GM23338 (cell line): ENCODE measurements around the gene OTOG. TPM values are rescaled to one million over a fixed set of nuclear protein-coding genes. Genes with fewer than 3 reads are reported as not detected.

Experiments used
- ATAC-seq: fragments of 200-7000 bp; cut with Tn5 transposase; 3 replicates; pipeline ENCODE4 v1.9.1; 2020
- DNase-seq: peaks from one replicate; pipeline ENCODE4 v3.0.0-alpha.2; 2015; ENCODE audit warnings: low spot score
- H2AFZ ChIP-seq: fragments of 200-600 bp; sonication (generic); 2 replicates; pipeline ENCODE4 v1.8.0; 2016; ENCODE audit warnings: antibody characterized with exemption, mild to moderate bottlenecking, moderate library complexity
- H3F3A ChIP-seq: fragments of 200-600 bp; sonication (generic); replicated peaks from 2 replicates; pipeline ENCODE4 v1.8.0; 2017; ENCODE audit warnings: antibody characterized with exemption, mixed run types, low read depth
- H3K27ac ChIP-seq: fragments of 200-600 bp; sonication (generic); 2 replicates; pipeline ENCODE4 v1.6.1; 2016; ENCODE audit warnings: low read depth
- H3K27me3 ChIP-seq: fragments of 200-600 bp; sonication (generic); 2 replicates; pipeline ENCODE4 v1.8.0; 2016; ENCODE audit warnings: mild to moderate bottlenecking, mixed run types, moderate library complexity; ENCODE audit not compliant: insufficient read depth
- H3K36me3 ChIP-seq: fragments of 200-600 bp; sonication (generic); 2 replicates; pipeline ENCODE4 v1.8.0; 2016; ENCODE audit warnings: mild to moderate bottlenecking; ENCODE audit not compliant: insufficient read depth
- H3K4me1 ChIP-seq: fragments of 200-600 bp; sonication (generic); 2 replicates; pipeline ENCODE4 v1.8.0; 2016; ENCODE audit warnings: mild to moderate bottlenecking, moderate library complexity; ENCODE audit not compliant: insufficient read depth
- H3K4me2 ChIP-seq: fragments of 200-600 bp; sonication (generic); 2 replicates; pipeline ENCODE4 v1.7.1; 2017; ENCODE audit warnings: mixed run types
- H3K4me3 ChIP-seq: fragments of 200-600 bp; sonication (generic); 2 replicates; pipeline ENCODE4 v1.6.1; 2016; ENCODE audit warnings: mixed run types
- H3K79me2 ChIP-seq: fragments of 200-600 bp; sonication (generic); replicated peaks from 2 replicates; pipeline ENCODE4 v1.8.0; 2017; ENCODE audit warnings: mild to moderate bottlenecking; ENCODE audit not compliant: insufficient read depth
- H3K9me2 ChIP-seq: fragments of 200-600 bp; sonication (generic); 2 replicates; pipeline ENCODE4 v1.8.0; 2017; ENCODE audit not compliant: insufficient read depth
- H4K20me1 ChIP-seq: fragments of 200-600 bp; sonication (generic); replicated peaks from 2 replicates; pipeline ENCODE4 v1.8.0; 2017; ENCODE audit warnings: mild to moderate bottlenecking; ENCODE audit not compliant: insufficient read depth
- H3K27ac Mint-ChIP-seq: 2 replicates; pipeline ENCODE4 v1.8.0; 2020; ENCODE audit warnings: inconsistent platforms, mild to moderate bottlenecking, moderate library complexity, mixed read lengths
- H3K27me3 Mint-ChIP-seq: 3 replicates; pipeline ENCODE4 v1.8.0; 2022; ENCODE audit warnings: low read depth, mild to moderate bottlenecking, moderate library complexity, mixed read lengths, inconsistent platforms; ENCODE audit not compliant: insufficient read depth, poor library complexity
- H3K36me3 Mint-ChIP-seq: 3 replicates; pipeline ENCODE4 v1.8.0; 2021; ENCODE audit warnings: low read depth, mild to moderate bottlenecking, inconsistent platforms, moderate library complexity, mixed read lengths
- H3K4me1 Mint-ChIP-seq: 3 replicates; pipeline ENCODE4 v1.8.0; 2020; ENCODE audit warnings: mild to moderate bottlenecking, inconsistent platforms, mixed read lengths
- H3K4me3 Mint-ChIP-seq: 3 replicates; pipeline ENCODE4 v1.8.0; 2021; ENCODE audit warnings: moderate library complexity, mild to moderate bottlenecking, inconsistent platforms, mixed read lengths
- H3K9me3 Mint-ChIP-seq: 3 replicates; pipeline ENCODE4 v1.8.0; 2020; ENCODE audit warnings: moderate library complexity, mild to moderate bottlenecking, inconsistent platforms, mixed read lengths
- CREB1 ChIP-seq: fragments of 250-450 bp; sonication (Bioruptor Pico); IDR thresholded peaks from 2 replicates; pipeline ENCODE4 v1.5.0; 2020; ENCODE audit warnings: low read depth, mild to moderate bottlenecking, moderate library complexity
- EZH2 ChIP-seq: fragments of 200-600 bp; sonication (generic); IDR thresholded peaks from one replicate; pipeline ENCODE4 v1.8.0; 2017; ENCODE audit warnings: antibody characterized with exemption, mild to moderate bottlenecking, low read depth; ENCODE audit not compliant: unreplicated experiment
- EZH2phosphoT487 ChIP-seq: fragments of 200-600 bp; sonication (generic); IDR thresholded peaks from one replicate; pipeline ENCODE4 v1.8.1; 2018; ENCODE audit warnings: antibody characterized with exemption; ENCODE audit not compliant: unreplicated experiment
- JUNB ChIP-seq: IDR thresholded peaks from one replicate; pipeline ENCODE4 v1.6.1; 2016; ENCODE audit warnings: antibody characterized with exemption; ENCODE audit not compliant: unreplicated experiment
- NANOG ChIP-seq: IDR thresholded peaks from 2 replicates; pipeline ENCODE4 v1.6.1; 2016; ENCODE audit warnings: antibody characterized with exemption, borderline replicate concordance
- POLR2AphosphoS5 ChIP-seq: IDR thresholded peaks from 2 replicates; pipeline ENCODE4 v1.6.1; 2016; ENCODE audit warnings: antibody characterized with exemption, low read depth
- STAT1 ChIP-seq: IDR thresholded peaks from one replicate; pipeline ENCODE4 v1.6.1; 2016; ENCODE audit warnings: antibody characterized with exemption; ENCODE audit not compliant: unreplicated experiment
- ZNF114 ChIP-seq: fragments of 250-450 bp; sonication (Bioruptor Pico); IDR thresholded peaks from 2 replicates; pipeline ENCODE4 v1.5.0; 2020; ENCODE audit warnings: mild to moderate bottlenecking, moderate library complexity
- ZNF331 ChIP-seq: fragments of 250-450 bp; sonication (Bioruptor Pico); IDR thresholded peaks from 2 replicates; pipeline ENCODE4 v1.5.0; 2020; ENCODE audit warnings: low read depth, mild to moderate bottlenecking, moderate library complexity
- polyA plus RNA-seq: library from polyadenylated mRNA; unstranded; fragments of >200 nt; fragmentation: Nextera tagmentation; extraction: Ambion mirVana; gene quantifications from 2 replicates; pipeline ENCODE4 v1.2.1, GENCODE V29; 2016
- total RNA-seq: library from RNA; depleted of rRNA; stranded (reverse); fragments of >200 nt; shearing (Covaris generic); gene quantifications from 2 replicates; pipeline ENCODE4 v1.2.3, GENCODE V29; 2014
- TF ChIP-seq, protein P1 (sequence below): fragments of 250-450 bp; sonication (Bioruptor Pico); IDR thresholded peaks from 2 replicates; pipeline ENCODE4 v1.5.0; 2020; ENCODE audit warnings: mild to moderate bottlenecking, moderate library complexity
- TF ChIP-seq, protein P2 (sequence below): IDR thresholded peaks from one replicate; pipeline ENCODE4 v1.6.1; 2018; ENCODE audit warnings: antibody characterized with exemption; ENCODE audit not compliant: unreplicated experiment
- TF ChIP-seq, protein P3 (sequence below), 2 experiments: fragments of 200-600 bp in 1 of 2; sonication (generic) in 1 of 2; conservative IDR thresholded peaks; 2 replicates each; pipeline versions ENCODE4 v1.5.1 to v1.6.1; 2016 to 2017; ENCODE audit warnings: antibody characterized with exemption in 2 of 2, low read depth in 2 of 2, mild to moderate bottlenecking in 2 of 2, moderate library complexity in 1 of 2
- TF ChIP-seq, protein P4 (sequence below): IDR thresholded peaks from 2 replicates; pipeline ENCODE4 v1.6.1; 2016; ENCODE audit warnings: antibody characterized with exemption

Gene OTOG
- total and polyA plus RNA-seq, 2 experiments from 2014 or later = 0.40 to 0.52 TPM

DNA sequence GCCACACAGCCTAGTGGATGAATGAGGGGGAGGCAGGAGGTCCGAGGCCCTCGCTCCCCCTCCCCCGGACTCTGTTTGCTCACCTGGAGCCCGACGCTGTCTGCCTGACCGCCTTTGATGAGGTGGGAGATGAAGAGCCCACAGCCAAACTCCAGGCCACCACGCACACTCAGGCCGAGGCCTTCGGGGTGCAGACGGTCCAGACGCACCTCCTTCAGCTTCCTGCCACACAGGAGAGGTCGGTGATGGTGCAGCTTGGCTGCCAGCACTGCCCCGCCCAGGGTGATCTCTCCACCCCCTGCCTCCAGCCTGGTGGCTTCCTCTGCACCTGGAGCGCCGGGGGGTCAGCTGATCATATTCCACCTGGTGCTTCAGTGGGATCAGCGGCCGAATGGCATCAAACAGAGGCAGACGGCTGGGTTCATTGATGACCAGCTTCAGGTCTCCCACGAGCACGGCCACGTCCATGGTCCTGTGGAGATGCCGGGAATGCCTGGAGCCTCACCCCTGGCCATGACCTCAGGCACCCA is 15.9 kb upstream of the OTOG start:
- Mint-ChIP-seq H3K27me3 (peaks cover 5% of the 10 kb centered on the region), H3K27ac (no peak overlapping the region), H3K36me3 (no peaks in the 10 kb centered on the region), H3K4me1 (peaks cover 7% of the 10 kb centered on the region), H3K9me3 (no peaks in the 10 kb centered on the region), H3K4me3 (no peak overlapping the region)
- ATAC-seq (no peak), DNase-seq (no peak)
- Histone ChIP-seq H4K20me1 (no peaks in the 10 kb centered on the region), H2AFZ (no peak overlapping the region), H3K9me2 (no peaks in the 10 kb centered on the region), H3K36me3 (no peaks in the 10 kb centered on the region), H3K4me2 (no peak overlapping the region), H3K4me1 (no peaks in the 10 kb centered on the region; the same call in 1 of the 2 replicates), H3K79me2 (no peaks in the 10 kb centered on the region), H3K4me3 (no peak overlapping the region), H3F3A (no peaks in the 10 kb centered on the region), H3K27me3 (no peaks in the 10 kb centered on the region), H3K27ac (no peak overlapping the region)
- TF ChIP-seq STAT1 (no peak), ZNF114 (no peak), CREB1 (no peak), POLR2AphosphoS5 (no peak), ZNF331 (CRISPR knock-in tag) (no peak), EZH2phosphoT487 (no peak), EZH2 (no peak), JUNB (no peak), NANOG (no peak)
- TF ChIP-seq, protein P1, sequence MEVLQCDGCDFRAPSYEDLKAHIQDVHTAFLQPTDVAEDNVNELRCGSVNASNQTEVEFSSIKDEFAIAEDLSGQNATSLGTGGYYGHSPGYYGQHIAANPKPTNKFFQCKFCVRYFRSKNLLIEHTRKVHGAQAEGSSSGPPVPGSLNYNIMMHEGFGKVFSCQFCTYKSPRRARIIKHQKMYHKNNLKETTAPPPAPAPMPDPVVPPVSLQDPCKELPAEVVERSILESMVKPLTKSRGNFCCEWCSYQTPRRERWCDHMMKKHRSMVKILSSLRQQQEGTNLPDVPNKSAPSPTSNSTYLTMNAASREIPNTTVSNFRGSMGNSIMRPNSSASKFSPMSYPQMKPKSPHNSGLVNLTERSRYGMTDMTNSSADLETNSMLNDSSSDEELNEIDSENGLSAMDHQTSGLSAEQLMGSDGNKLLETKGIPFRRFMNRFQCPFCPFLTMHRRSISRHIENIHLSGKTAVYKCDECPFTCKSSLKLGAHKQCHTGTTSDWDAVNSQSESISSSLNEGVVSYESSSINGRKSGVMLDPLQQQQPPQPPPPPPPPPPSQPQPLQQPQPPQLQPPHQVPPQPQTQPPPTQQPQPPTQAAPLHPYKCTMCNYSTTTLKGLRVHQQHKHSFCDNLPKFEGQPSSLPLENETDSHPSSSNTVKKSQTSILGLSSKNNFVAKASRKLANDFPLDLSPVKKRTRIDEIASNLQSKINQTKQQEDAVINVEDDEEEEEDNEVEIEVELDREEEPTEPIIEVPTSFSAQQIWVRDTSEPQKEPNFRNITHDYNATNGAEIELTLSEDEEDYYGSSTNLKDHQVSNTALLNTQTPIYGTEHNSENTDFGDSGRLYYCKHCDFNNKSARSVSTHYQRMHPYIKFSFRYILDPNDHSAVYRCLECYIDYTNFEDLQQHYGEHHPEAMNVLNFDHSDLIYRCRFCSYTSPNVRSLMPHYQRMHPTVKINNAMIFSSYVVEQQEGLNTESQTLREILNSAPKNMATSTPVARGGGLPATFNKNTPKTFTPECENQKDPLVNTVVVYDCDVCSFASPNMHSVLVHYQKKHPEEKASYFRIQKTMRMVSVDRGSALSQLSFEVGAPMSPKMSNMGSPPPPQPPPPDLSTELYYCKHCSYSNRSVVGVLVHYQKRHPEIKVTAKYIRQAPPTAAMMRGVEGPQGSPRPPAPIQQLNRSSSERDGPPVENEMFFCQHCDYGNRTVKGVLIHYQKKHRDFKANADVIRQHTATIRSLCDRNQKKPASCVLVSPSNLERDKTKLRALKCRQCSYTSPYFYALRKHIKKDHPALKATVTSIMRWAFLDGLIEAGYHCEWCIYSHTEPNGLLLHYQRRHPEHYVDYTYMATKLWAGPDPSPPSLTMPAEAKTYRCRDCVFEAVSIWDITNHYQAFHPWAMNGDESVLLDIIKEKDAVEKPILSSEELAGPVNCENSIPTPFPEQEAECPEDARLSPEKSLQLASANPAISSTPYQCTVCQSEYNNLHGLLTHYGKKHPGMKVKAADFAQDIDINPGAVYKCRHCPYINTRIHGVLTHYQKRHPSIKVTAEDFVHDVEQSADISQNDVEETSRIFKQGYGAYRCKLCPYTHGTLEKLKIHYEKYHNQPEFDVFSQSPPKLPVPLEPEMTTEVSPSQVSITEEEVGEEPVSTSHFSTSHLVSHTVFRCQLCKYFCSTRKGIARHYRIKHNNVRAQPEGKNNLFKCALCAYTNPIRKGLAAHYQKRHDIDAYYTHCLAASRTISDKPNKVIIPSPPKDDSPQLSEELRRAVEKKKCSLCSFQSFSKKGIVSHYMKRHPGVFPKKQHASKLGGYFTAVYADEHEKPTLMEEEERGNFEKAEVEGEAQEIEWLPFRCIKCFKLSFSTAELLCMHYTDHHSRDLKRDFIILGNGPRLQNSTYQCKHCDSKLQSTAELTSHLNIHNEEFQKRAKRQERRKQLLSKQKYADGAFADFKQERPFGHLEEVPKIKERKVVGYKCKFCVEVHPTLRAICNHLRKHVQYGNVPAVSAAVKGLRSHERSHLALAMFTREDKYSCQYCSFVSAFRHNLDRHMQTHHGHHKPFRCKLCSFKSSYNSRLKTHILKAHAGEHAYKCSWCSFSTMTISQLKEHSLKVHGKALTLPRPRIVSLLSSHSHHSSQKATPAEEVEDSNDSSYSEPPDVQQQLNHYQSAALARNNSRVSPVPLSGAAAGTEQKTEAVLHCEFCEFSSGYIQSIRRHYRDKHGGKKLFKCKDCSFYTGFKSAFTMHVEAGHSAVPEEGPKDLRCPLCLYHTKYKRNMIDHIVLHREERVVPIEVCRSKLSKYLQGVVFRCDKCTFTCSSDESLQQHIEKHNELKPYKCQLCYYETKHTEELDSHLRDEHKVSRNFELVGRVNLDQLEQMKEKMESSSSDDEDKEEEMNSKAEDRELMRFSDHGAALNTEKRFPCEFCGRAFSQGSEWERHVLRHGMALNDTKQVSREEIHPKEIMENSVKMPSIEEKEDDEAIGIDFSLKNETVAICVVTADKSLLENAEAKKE (CRISPR knock-in tag) = no peak
- TF ChIP-seq, protein P2, sequence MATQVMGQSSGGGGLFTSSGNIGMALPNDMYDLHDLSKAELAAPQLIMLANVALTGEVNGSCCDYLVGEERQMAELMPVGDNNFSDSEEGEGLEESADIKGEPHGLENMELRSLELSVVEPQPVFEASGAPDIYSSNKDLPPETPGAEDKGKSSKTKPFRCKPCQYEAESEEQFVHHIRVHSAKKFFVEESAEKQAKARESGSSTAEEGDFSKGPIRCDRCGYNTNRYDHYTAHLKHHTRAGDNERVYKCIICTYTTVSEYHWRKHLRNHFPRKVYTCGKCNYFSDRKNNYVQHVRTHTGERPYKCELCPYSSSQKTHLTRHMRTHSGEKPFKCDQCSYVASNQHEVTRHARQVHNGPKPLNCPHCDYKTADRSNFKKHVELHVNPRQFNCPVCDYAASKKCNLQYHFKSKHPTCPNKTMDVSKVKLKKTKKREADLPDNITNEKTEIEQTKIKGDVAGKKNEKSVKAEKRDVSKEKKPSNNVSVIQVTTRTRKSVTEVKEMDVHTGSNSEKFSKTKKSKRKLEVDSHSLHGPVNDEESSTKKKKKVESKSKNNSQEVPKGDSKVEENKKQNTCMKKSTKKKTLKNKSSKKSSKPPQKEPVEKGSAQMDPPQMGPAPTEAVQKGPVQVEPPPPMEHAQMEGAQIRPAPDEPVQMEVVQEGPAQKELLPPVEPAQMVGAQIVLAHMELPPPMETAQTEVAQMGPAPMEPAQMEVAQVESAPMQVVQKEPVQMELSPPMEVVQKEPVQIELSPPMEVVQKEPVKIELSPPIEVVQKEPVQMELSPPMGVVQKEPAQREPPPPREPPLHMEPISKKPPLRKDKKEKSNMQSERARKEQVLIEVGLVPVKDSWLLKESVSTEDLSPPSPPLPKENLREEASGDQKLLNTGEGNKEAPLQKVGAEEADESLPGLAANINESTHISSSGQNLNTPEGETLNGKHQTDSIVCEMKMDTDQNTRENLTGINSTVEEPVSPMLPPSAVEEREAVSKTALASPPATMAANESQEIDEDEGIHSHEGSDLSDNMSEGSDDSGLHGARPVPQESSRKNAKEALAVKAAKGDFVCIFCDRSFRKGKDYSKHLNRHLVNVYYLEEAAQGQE = no peak
- TF ChIP-seq, protein P3, sequence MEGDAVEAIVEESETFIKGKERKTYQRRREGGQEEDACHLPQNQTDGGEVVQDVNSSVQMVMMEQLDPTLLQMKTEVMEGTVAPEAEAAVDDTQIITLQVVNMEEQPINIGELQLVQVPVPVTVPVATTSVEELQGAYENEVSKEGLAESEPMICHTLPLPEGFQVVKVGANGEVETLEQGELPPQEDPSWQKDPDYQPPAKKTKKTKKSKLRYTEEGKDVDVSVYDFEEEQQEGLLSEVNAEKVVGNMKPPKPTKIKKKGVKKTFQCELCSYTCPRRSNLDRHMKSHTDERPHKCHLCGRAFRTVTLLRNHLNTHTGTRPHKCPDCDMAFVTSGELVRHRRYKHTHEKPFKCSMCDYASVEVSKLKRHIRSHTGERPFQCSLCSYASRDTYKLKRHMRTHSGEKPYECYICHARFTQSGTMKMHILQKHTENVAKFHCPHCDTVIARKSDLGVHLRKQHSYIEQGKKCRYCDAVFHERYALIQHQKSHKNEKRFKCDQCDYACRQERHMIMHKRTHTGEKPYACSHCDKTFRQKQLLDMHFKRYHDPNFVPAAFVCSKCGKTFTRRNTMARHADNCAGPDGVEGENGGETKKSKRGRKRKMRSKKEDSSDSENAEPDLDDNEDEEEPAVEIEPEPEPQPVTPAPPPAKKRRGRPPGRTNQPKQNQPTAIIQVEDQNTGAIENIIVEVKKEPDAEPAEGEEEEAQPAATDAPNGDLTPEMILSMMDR (conservative IDR thresholded peaks at IDR 0.05; ENCODE audit: low read depth in 2 of 2) = no peak
- TF ChIP-seq, protein P4, sequence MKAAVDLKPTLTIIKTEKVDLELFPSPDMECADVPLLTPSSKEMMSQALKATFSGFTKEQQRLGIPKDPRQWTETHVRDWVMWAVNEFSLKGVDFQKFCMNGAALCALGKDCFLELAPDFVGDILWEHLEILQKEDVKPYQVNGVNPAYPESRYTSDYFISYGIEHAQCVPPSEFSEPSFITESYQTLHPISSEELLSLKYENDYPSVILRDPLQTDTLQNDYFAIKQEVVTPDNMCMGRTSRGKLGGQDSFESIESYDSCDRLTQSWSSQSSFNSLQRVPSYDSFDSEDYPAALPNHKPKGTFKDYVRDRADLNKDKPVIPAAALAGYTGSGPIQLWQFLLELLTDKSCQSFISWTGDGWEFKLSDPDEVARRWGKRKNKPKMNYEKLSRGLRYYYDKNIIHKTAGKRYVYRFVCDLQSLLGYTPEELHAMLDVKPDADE = no peak
